HG03135 (cell line): ENCODE data around the gene PPP1R3E.
"Not testable (repeated sequence)": the region's sequence is repeated elsewhere in the genome, so short reads cannot be mapped to it uniquely, and the experiment has no call there.

ENCODE experiments used
- ATAC-seq: cut with Tn5 transposase; IDR thresholded peaks from one replicate; pipeline ENCODE4 v1.9.1; 2021; ENCODE audit warnings: mild to moderate bottlenecking, moderate library complexity; ENCODE audit not compliant: unreplicated experiment

PPP1R3E gene

GRCh38 chr14:23302290-23303225 is at the start of gene PPP1R3E:
PPP1R3E (minus strand) TSS chr14:23302859; CDS start chr14:23302576, 283 bp downstream.
- peak; percentile 34 for ATAC-seq

- ATAC-seq: no peak
Observed at GRCh38 chr14:23351681-23352505, 49.2 kb upstream of the PPP1R3E start.

- no peak for ATAC-seq
Observed at GRCh38 chr14:23349156-23349845, 46.6 kb upstream of the PPP1R3E start.

GRCh38 chr14:23348297-23348655 is 45.6 kb upstream of the PPP1R3E start:
- ATAC-seq: no peak

GRCh38 chr14:23347406-23348296 is 45.0 kb upstream of the PPP1R3E start:
- no peak for ATAC-seq

GRCh38 chr14:23346693-23347405 is 44.2 kb upstream of the PPP1R3E start:
- ATAC-seq: no peak

- ATAC-seq: no peak
Observed at GRCh38 chr14:23345987-23346692, 43.5 kb upstream of the PPP1R3E start.

- no peak for ATAC-seq
Observed at GRCh38 chr14:23344481-23344880, 41.8 kb upstream of the PPP1R3E start.

- no peak for ATAC-seq
Observed at GRCh38 chr14:23339506-23340268, 37.0 kb upstream of the PPP1R3E start.

- no peak for ATAC-seq
Observed at GRCh38 chr14:23335623-23336022, 33.0 kb upstream of the PPP1R3E start.

GRCh38 chr14:23327947-23328744 is 25.5 kb upstream of the PPP1R3E start:
- ATAC-seq: no peak

- no peak for ATAC-seq
Observed at GRCh38 chr14:23326491-23327332, 24.1 kb upstream of the PPP1R3E start.

GRCh38 chr14:23325746-23326145 is 23.1 kb upstream of the PPP1R3E start:
- ATAC-seq: not testable (repeated sequence)

- no peak for ATAC-seq
Observed at GRCh38 chr14:23324993-23325392, 22.3 kb upstream of the PPP1R3E start.

- ATAC-seq: no peak
Observed at GRCh38 chr14:23324455-23324846, 21.8 kb upstream of the PPP1R3E start.

- no peak for ATAC-seq
Observed at GRCh38 chr14:23323838-23324454, 21.3 kb upstream of the PPP1R3E start.
